Prostate gland (tissue), 2 donors: ENCODE data around the gene CBL.

Experiments used
- CTCF ChIP-seq, 4 experiments: fragments of 200-600 bp in 2 of 4; fragments of 450-650 bp in 2 of 4; sonication (generic) in 2 of 4; IDR thresholded peaks; 1 replicate in 3 of 4; 2 replicates in 1 of 4; pipeline ENCODE4 v1.5.1; 2016 to 2019; ENCODE audit warnings: antibody characterized with exemption in 4 of 4, mild to moderate bottlenecking in 2 of 4, moderate library complexity in 2 of 4
- POLR2A ChIP-seq: fragments of 450-650 bp; IDR thresholded peaks from one replicate; pipeline ENCODE4 v1.6.1; 2016; ENCODE audit warnings: antibody characterized with exemption, mild to moderate bottlenecking

GRCh38 chr11:119293461-119293860 lies 87.3 kb downstream of the CBL start:
- TF ChIP-seq CTCF (IDR thresholded peaks at IDR 0.05): no peak
- TF ChIP-seq POLR2A: no peak
